Keratinocyte (primary cell): ENCODE results near the gene ADGRD1.

Experiments used
- CTCF ChIP-seq, 3 experiments: IDR thresholded peaks in 1 of 3; conservative IDR thresholded peaks in 1 of 3; optimal IDR thresholded peaks in 1 of 3; 2 replicates in 2 of 3; 3 replicates in 1 of 3; pipeline versions ENCODE3 to v1.5.1; 2011; ENCODE audit warnings: low read length in 3 of 3, mild to moderate bottlenecking in 3 of 3, moderate library complexity in 2 of 3, control low read depth in 1 of 3, inconsistent platforms in 1 of 3; ENCODE audit not compliant: insufficient read depth in 2 of 3; ENCODE audit errors: extremely low read depth in 1 of 3
- EZH2 ChIP-seq: IDR thresholded peaks from one replicate; pipeline ENCODE4 v1.6.1; 2012; ENCODE audit warnings: inconsistent platforms, mild to moderate bottlenecking, low read length, moderate library complexity

DNA sequence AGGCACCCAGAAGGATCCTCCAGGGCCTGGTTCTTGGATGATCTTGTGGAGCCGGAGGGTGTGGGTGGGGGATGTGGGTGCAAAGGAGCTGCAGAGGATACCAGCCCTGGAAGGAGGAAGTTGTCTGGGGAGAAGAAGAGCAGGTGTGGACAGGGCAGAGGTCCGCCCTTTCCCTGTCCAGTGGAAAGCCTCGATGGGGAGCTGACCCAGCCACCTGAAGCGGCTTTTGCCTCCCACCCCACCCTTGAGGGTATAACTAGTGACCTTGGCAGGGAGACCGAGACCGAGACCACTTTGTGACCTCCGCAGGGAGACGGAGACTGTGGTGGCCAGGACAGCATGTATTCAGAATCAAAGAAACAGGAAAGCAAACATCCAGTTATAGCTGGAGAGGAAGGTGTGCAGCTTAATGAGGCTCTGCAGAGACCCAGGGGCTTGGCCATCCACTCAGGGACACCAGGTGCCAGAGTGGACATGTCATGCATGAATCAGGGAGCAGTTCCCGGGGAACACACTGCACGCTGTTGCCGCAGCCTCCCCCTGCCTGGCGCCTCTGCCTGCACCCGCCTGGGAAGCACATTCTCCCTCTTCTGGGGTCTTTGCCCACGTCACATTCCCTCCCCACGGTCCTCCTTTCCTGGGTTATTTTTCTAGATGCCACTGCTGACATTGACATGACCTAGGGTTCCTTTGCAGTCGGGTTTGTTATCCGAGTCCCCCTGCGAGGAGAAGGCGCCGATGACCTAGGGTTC is 87.7 kb downstream of the ADGRD1 start:
- TF ChIP-seq CTCF (optimal IDR thresholded peaks at IDR 0.05 in 1 of 3, IDR thresholded peaks at IDR 0.05 in 1 of 3, conservative IDR thresholded peaks at IDR 0.05 in 1 of 3; ENCODE audit: extremely low read depth in 1 of 3, insufficient read depth in 2 of 3, low read length in 3 of 3): no peak
- TF ChIP-seq EZH2: no peak
